ENCODE results near the gene RNF123. TPM values are rescaled to one million over a fixed set of nuclear protein-coding genes. Genes with fewer than 3 reads are reported as not detected.

RNF123 gene
- total RNA-seq, 2 experiments from 2014 or later, result 22.0 to 31.7 TPM

GRCh38 chr3:49653621-49654020 is 35.7 kb upstream of the RNF123 start:
- ChIA-PET POLR2A (no interaction called here), CTCF (interaction anchor here (2.2 kb wide), 1 partner anchor 114 kb away, joined by 16 read pairs; no protein-coding TSS in a partner anchor)
- ATAC-seq (no peak), DNase-seq (no peak)
- no peak for TF ChIP-seq CTCF (IDR thresholded peaks at IDR 0.05)
- intact Hi-C loops (cut with micrococcal nuclease), result no loop called here
- Mint-ChIP-seq H3K36me3 (ENCODE audit: low read depth) (no peaks in the 10 kb centered on the region), H3K4me3 (no peak overlapping the region), H3K9me3 (no peaks in the 10 kb centered on the region), H3K27me3 (no peaks in the 10 kb centered on the region), H3K27ac (no peak overlapping the region), H3K4me1 (ENCODE audit: low read depth) (no peaks in the 10 kb centered on the region)

- Mint-ChIP-seq H3K4me1 (ENCODE audit: low read depth) (no peaks in the 10 kb centered on the region), H3K27ac (no peak overlapping the region), H3K4me3 (no peak overlapping the region), H3K9me3 (no peaks in the 10 kb centered on the region), H3K27me3 (no peaks in the 10 kb centered on the region), H3K36me3 (ENCODE audit: low read depth) (no peaks in the 10 kb centered on the region)
- no peak for DNase-seq
- CTCF ChIA-PET, result interaction anchor here (1.8 to 2.2 kb wide), 2 partner anchors 115 kb away, joined by 8 to 16 read pairs; no protein-coding TSS in a partner anchor
- POLR2A ChIA-PET, result no interaction called here
- ATAC-seq, result no peak
- TF ChIP-seq CTCF (IDR thresholded peaks at IDR 0.05), result no peak
- intact Hi-C loops (cut with micrococcal nuclease), result no loop called here
Measured at GRCh38 chr3:49654176-49654825, 35.1 kb upstream of the RNF123 start.

- DNase-seq (no peak), ATAC-seq (no peak)
- Mint-ChIP-seq H3K9me3 (no peaks in the 10 kb centered on the region), H3K36me3 (ENCODE audit: low read depth) (no peaks in the 10 kb centered on the region), H3K27me3 (no peaks in the 10 kb centered on the region), H3K27ac (no peak overlapping the region), H3K4me1 (ENCODE audit: low read depth) (no peaks in the 10 kb centered on the region), H3K4me3 (no peak overlapping the region)
- ChIA-PET POLR2A (no interaction called here), CTCF (interaction anchor here (1.8 kb wide), 1 partner anchor 115 kb away, joined by 8 read pairs; no protein-coding TSS in a partner anchor)
- no peak for TF ChIP-seq CTCF (IDR thresholded peaks at IDR 0.05)
- intact Hi-C loops (cut with micrococcal nuclease), result no loop called here
Measured at GRCh38 chr3:49654955-49655556, 34.3 kb upstream of the RNF123 start.

- Mint-ChIP-seq H3K9me3 (no peaks in the 10 kb centered on the region), H3K4me3 (no peak overlapping the region), H3K27me3 (no peaks in the 10 kb centered on the region), H3K27ac (no peak overlapping the region), H3K4me1 (ENCODE audit: low read depth) (no peaks in the 10 kb centered on the region), H3K36me3 (ENCODE audit: low read depth) (no peaks in the 10 kb centered on the region)
- POLR2A ChIA-PET, result no interaction called here
- DNase-seq, result no peak
- no peak for ATAC-seq
- intact Hi-C loops (cut with micrococcal nuclease), result no loop called here
- CTCF ChIA-PET, result interaction anchor here (1.8 to 2.3 kb wide), 2 partner anchors 116 kb away, joined by 8 to 14 read pairs; no protein-coding TSS in a partner anchor
- no peak for TF ChIP-seq CTCF (IDR thresholded peaks at IDR 0.05)
Measured at GRCh38 chr3:49655731-49656285, 33.5 kb upstream of the RNF123 start.

- H3K4me3 Mint-ChIP-seq, result no peak overlapping the region
- ATAC-seq (no peak), DNase-seq (peak; percentile 12)
- no peaks in the 10 kb centered on the region for H3K9me3 Mint-ChIP-seq
- no peaks in the 10 kb centered on the region for H3K27me3 Mint-ChIP-seq
- POLR2A ChIA-PET, result no interaction called here
- no peak for TF ChIP-seq CTCF (IDR thresholded peaks at IDR 0.05)
- intact Hi-C loops (cut with micrococcal nuclease), result no loop called here
- CTCF ChIA-PET, result interaction anchor here (2.3 kb wide), 1 partner anchor 117 kb away, joined by 14 read pairs; no protein-coding TSS in a partner anchor
- no peak overlapping the region for H3K27ac Mint-ChIP-seq
- no peaks in the 10 kb centered on the region for H3K36me3 Mint-ChIP-seq (ENCODE audit: low read depth)
- H3K4me1 Mint-ChIP-seq (ENCODE audit: low read depth), result no peaks in the 10 kb centered on the region
Measured at GRCh38 chr3:49656541-49657112, 32.7 kb upstream of the RNF123 start.

Measured in activated CD8-positive, alpha-beta T cell treated with anti-CD3 and anti-CD28 coated beads for 36 hours (primary cell).